Prostate gland (tissue), 2 donors: ENCODE measurements around the gene KIAA1671. TPM values are rescaled to one million over a fixed set of nuclear protein-coding genes. Genes with fewer than 3 reads are reported as not detected.
"Not testable (repeated sequence)": the region's sequence is repeated elsewhere in the genome, so short reads cannot be mapped to it uniquely, and the experiment has no call there.

Source experiments
- DNase-seq: peaks from one replicate; pipeline ENCODE4 v3.0.0-alpha.2; 2019; ENCODE audit warnings: low spot score
- H3K27ac ChIP-seq, 2 donors: fragments of 200-600 bp; sonication (generic); 2 replicates each; pipeline ENCODE4 v1.5.1; 2017 to 2019
- H3K27me3 ChIP-seq: fragments of 200-600 bp; sonication (generic); replicated peaks from 2 replicates; pipeline ENCODE4 v1.5.1; 2019; ENCODE audit not compliant: insufficient read depth
- H3K36me3 ChIP-seq, 2 donors: fragments of 200-600 bp; sonication (generic); 1 replicate in 1 of 2; 2 replicates in 1 of 2; pipeline versions ENCODE4 v1.5.1 to v1.8.1; 2017 to 2019
- H3K4me1 ChIP-seq: fragments of 200-600 bp; sonication (generic); replicated peaks from 2 replicates; pipeline ENCODE4 v1.5.1; 2019
- H3K4me3 ChIP-seq, 2 donors: fragments of 200-600 bp; sonication (generic); 2 replicates each; pipeline ENCODE4 v1.5.1; 2017 to 2019
- H3K9me3 ChIP-seq: fragments of 200-600 bp; sonication (generic); 2 replicates; pipeline ENCODE4 v1.5.1; 2017
- CTCF ChIP-seq, 4 experiments: fragments of 200-600 bp in 2 of 4; fragments of 450-650 bp in 2 of 4; sonication (generic) in 2 of 4; IDR thresholded peaks; 1 replicate in 3 of 4; 2 replicates in 1 of 4; pipeline ENCODE4 v1.5.1; 2016 to 2019; ENCODE audit warnings: antibody characterized with exemption in 4 of 4, mild to moderate bottlenecking in 2 of 4, moderate library complexity in 2 of 4
- POLR2A ChIP-seq: fragments of 450-650 bp; IDR thresholded peaks from one replicate; pipeline ENCODE4 v1.6.1; 2016; ENCODE audit warnings: antibody characterized with exemption, mild to moderate bottlenecking
- POLR2AphosphoS5 ChIP-seq: sonication (generic); formaldehyde crosslinking; IDR thresholded peaks from one replicate; pipeline ENCODE4 v1.6.1; 2017; ENCODE audit warnings: antibody characterized with exemption
- WGBS: methylation state at CpG from one replicate; pipeline ENCODE4 v1.1.5; 2018; 5-methylcytosine and 5-hydroxymethylcytosine counted together
- intact Hi-C: fragments of 100-400 bp; cut with DNase I; formaldehyde crosslinking; loops from one replicate; pipeline ENCODE4 v1.14.2; 2022
- total RNA-seq, 2 donors: library from RNA; depleted of rRNA; stranded (reverse); fragments of >200 nt; gene quantifications; one replicate each; pipeline ENCODE4 v1.1.0, GENCODE V29; 2016

The KIAA1671 gene
- 10 to 100 TPM; 44.8 to 53.1 TPM for total RNA-seq

- TF ChIP-seq CTCF (IDR thresholded peaks at IDR 0.05): peak; percentile 90 to 99 (median 96)
- TF ChIP-seq POLR2AphosphoS5: no peak
- peak; percentile 92 for TF ChIP-seq POLR2A
- 2% methylated on average over 59 of the region's 71 CpGs for WGBS
- H3K4me1 ChIP-seq: peaks cover 8% of the 10 kb centered on the region
- peak within 1 kb of the TSS; percentile 69 to 73 for H3K4me3 ChIP-seq
- H3K9me3 ChIP-seq: no peaks in the 10 kb centered on the region
- intact Hi-C loops: loop anchor here (2.0 kb wide), 1 partner anchor 93 kb away; no protein-coding TSS in a partner anchor
- DNase-seq: peak; percentile 84
- no peaks in the 10 kb centered on the region for H3K27me3 ChIP-seq
- no peaks in the 10 kb centered on the region for H3K36me3 ChIP-seq
- H3K27ac ChIP-seq: peak within 1 kb of the TSS; percentile 87
These were observed at the start of gene KIAA1671 for GRCh38 chr22:24951942-24952836. TSS of gene KIAA1671 (plus strand) at chr22:24952716. CDS start at chr22:25028000, 75,284 bp downstream.

- no peaks in the 10 kb centered on the region for H3K9me3 ChIP-seq
- 100% methylated on average over 1 of the region's 1 CpG for WGBS
These were observed 46.6 kb upstream of the KIAA1671 start for GRCh38 chr22:24905909-24906308.

GRCh38 chr22:24907101-24907500 is 45.4 kb upstream of the KIAA1671 start:
- H3K27ac ChIP-seq, intact Hi-C loops, H3K36me3 ChIP-seq, H3K4me1 ChIP-seq, H3K9me3 ChIP-seq, DNase-seq, H3K4me3 ChIP-seq, H3K27me3 ChIP-seq: not testable (repeated sequence)
- 99% methylated on average over 3 of the region's 3 CpGs for WGBS

More at GRCh38 chr22:24905909-24906308, 46.6 kb upstream of the KIAA1671 start:
- intact Hi-C loops: no loop called here
- Histone ChIP-seq H3K4me3 (no peak overlapping the region), H3K4me1 (no peaks in the 10 kb centered on the region), H3K36me3 (no peaks in the 10 kb centered on the region), H3K27me3 (no peaks in the 10 kb centered on the region), H3K27ac (no peak overlapping the region)
- DNase-seq: no peak
- no peak for TF ChIP-seq CTCF (IDR thresholded peaks at IDR 0.05)
- TF ChIP-seq POLR2A: no peak
- no peak for TF ChIP-seq POLR2AphosphoS5

GRCh38 chr22:24920029-24920428 is 32.5 kb upstream of the KIAA1671 start:
- Histone ChIP-seq H3K36me3 (no peaks in the 10 kb centered on the region), H3K4me3 (no peak overlapping the region), H3K27ac (no peak overlapping the region), H3K4me1 (no peaks in the 10 kb centered on the region), H3K9me3 (no peaks in the 10 kb centered on the region), H3K27me3 (no peaks in the 10 kb centered on the region)
- TF ChIP-seq POLR2AphosphoS5: no peak
- no peak for DNase-seq
- intact Hi-C loops: no loop called here
- 96% methylated on average over 4 of the region's 4 CpGs for WGBS

GRCh38 chr22:24925586-24926427 is 26.7 kb upstream of the KIAA1671 start:
- no peak overlapping the region for H3K27ac ChIP-seq
- no peaks in the 10 kb centered on the region for H3K27me3 ChIP-seq
- no peaks in the 10 kb centered on the region for H3K4me1 ChIP-seq
- H3K36me3 ChIP-seq: no peaks in the 10 kb centered on the region
- 63% methylated on average over 17 of the region's 17 CpGs for WGBS
- no peak overlapping the region for H3K4me3 ChIP-seq
- intact Hi-C loops: no loop called here
- DNase-seq: no peak
- H3K9me3 ChIP-seq: no peaks in the 10 kb centered on the region
- TF ChIP-seq CTCF (IDR thresholded peaks at IDR 0.05): no peak
- TF ChIP-seq POLR2AphosphoS5: no peak
- TF ChIP-seq POLR2A: no peak
